OCI-LY1 (cell line): ENCODE results near the gene EP300.
"Not testable (repeated sequence)": the region's sequence is repeated elsewhere in the genome, so short reads cannot be mapped to it uniquely, and the experiment has no call there.

Experiments
- H2AFZ ChIP-seq: fragments of 200-600 bp; sonication (generic), shearing (Covaris generic); 2 replicates; pipeline ENCODE4 v1.6.0; 2014; ENCODE audit warnings: antibody characterized with exemption, mild to moderate bottlenecking, low read length
- H3F3A ChIP-seq: fragments of 200-600 bp; sonication (generic), shearing (Covaris generic); 2 replicates; pipeline ENCODE4 v1.6.0; 2014; ENCODE audit warnings: mild to moderate bottlenecking, antibody characterized with exemption, low read length, moderate library complexity; ENCODE audit not compliant: insufficient read depth
- H3K27ac ChIP-seq: fragments of 200-600 bp; sonication (generic); 2 replicates; pipeline ENCODE4 v1.5.1; 2014; ENCODE audit warnings: low read length, mixed run types, mild to moderate bottlenecking, low read depth; ENCODE audit not compliant: poor library complexity, severe bottlenecking
- H3K27me3 ChIP-seq: fragments of 200-600 bp; sonication (generic); 2 replicates; pipeline ENCODE4 v1.6.0; 2014; ENCODE audit warnings: antibody characterized with exemption, mild to moderate bottlenecking, low read length, moderate library complexity; ENCODE audit not compliant: insufficient read depth
- H3K36me3 ChIP-seq: fragments of 200-600 bp; sonication (generic); 2 replicates; pipeline ENCODE4 v1.6.1; 2014; ENCODE audit warnings: mild to moderate bottlenecking, antibody characterized with exemption, low read length, moderate library complexity, mixed read lengths; ENCODE audit not compliant: insufficient read depth
- H3K4me1 ChIP-seq: fragments of 200-600 bp; sonication (generic); 2 replicates; pipeline ENCODE4 v1.5.1; 2014; ENCODE audit warnings: mild to moderate bottlenecking, low read length, moderate library complexity; ENCODE audit not compliant: insufficient read depth, severe bottlenecking
- H3K4me2 ChIP-seq: fragments of 200-600 bp; sonication (generic), shearing (Covaris generic); 2 replicates; pipeline ENCODE4 v1.6.1; 2014; ENCODE audit warnings: low read length
- H3K4me3 ChIP-seq: fragments of 200-600 bp; sonication (generic); 2 replicates; pipeline ENCODE4 v1.5.1; 2014; ENCODE audit warnings: low read length, low read depth, mild to moderate bottlenecking, mixed read lengths; ENCODE audit not compliant: poor library complexity, severe bottlenecking
- H3K79me2 ChIP-seq: fragments of 200-600 bp; shearing (Covaris generic); 2 replicates; pipeline ENCODE4 v1.6.1; 2016; ENCODE audit warnings: mixed run types, low read length, mixed read lengths; ENCODE audit not compliant: insufficient read depth
- H3K9ac ChIP-seq: fragments of 200-600 bp; sonication (generic), shearing (Covaris generic); 2 replicates; pipeline ENCODE4 v1.6.1; 2014; ENCODE audit warnings: mild to moderate bottlenecking, low read length, mixed read lengths
- H3K9me2 ChIP-seq: fragments of 200-600 bp; sonication (generic), shearing (Covaris generic); 2 replicates; pipeline ENCODE4 v1.6.1; 2014; ENCODE audit warnings: low read depth, mild to moderate bottlenecking, low read length, mixed read lengths
- H3K9me3 ChIP-seq: fragments of 200-600 bp; shearing (Covaris generic); 2 replicates; pipeline ENCODE4 v1.6.1; 2014; ENCODE audit warnings: low read length, mixed read lengths
- H4K20me1 ChIP-seq: fragments of 200-600 bp; sonication (generic), shearing (Covaris generic); 2 replicates; pipeline ENCODE4 v1.6.0; 2016; ENCODE audit warnings: mild to moderate bottlenecking, low read length; ENCODE audit not compliant: insufficient read depth
- EZH2 ChIP-seq: fragments of 200-600 bp; sonication (generic), shearing (Covaris generic); IDR thresholded peaks from 2 replicates; pipeline ENCODE4 v1.8.0; 2017; ENCODE audit warnings: borderline replicate concordance, mixed run types, mild to moderate bottlenecking, antibody characterized with exemption, low read length, moderate library complexity, mixed read lengths
- TF ChIP-seq, protein P1 (sequence below): fragments of 200-600 bp; sonication (generic), shearing (Covaris generic); IDR thresholded peaks from 2 replicates; pipeline ENCODE4 v1.5.1; 2017; ENCODE audit warnings: mild to moderate bottlenecking, antibody characterized with exemption, low read length, moderate library complexity, mixed read lengths

Gene EP300

DNA sequence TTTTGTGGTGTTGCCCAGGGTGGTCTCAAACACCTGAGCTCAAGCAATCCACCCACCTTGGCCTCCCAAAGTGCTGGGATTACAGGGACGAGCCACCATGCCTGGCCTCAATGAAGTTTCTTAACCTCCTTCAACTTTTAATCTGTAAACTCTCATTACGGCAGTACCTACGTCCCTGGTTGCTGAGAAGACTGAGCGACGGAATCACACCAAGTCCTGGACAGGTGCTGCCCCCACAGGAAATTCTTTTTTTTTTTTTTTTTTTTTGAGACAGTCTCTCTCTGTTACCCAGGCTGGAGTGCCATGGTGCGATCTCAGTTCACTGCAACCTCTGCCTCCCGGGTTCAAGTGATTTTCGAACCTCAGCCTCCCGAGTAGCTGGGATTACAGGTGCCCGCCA lies 24.4 kb upstream of the EP300 start:
- H3K4me2 ChIP-seq, result peak overlapping the region; percentile 32; the same call in 1 of the 2 replicates
- not testable (repeated sequence) for H3K4me3 ChIP-seq
- TF ChIP-seq, protein P1, sequence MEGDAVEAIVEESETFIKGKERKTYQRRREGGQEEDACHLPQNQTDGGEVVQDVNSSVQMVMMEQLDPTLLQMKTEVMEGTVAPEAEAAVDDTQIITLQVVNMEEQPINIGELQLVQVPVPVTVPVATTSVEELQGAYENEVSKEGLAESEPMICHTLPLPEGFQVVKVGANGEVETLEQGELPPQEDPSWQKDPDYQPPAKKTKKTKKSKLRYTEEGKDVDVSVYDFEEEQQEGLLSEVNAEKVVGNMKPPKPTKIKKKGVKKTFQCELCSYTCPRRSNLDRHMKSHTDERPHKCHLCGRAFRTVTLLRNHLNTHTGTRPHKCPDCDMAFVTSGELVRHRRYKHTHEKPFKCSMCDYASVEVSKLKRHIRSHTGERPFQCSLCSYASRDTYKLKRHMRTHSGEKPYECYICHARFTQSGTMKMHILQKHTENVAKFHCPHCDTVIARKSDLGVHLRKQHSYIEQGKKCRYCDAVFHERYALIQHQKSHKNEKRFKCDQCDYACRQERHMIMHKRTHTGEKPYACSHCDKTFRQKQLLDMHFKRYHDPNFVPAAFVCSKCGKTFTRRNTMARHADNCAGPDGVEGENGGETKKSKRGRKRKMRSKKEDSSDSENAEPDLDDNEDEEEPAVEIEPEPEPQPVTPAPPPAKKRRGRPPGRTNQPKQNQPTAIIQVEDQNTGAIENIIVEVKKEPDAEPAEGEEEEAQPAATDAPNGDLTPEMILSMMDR, result peak; percentile 18; the same call in 1 of the 2 replicates

GRCh38 chr22:41070665-41071331 lies 21.6 kb upstream of the EP300 start:
- no peak overlapping the region for H2AFZ ChIP-seq
- TF ChIP-seq, protein P1, result no peak
- TF ChIP-seq EZH2, result no peak
- H3K36me3 ChIP-seq, result no peaks in the 10 kb centered on the region
- H3K4me3 ChIP-seq, result no peak overlapping the region
- H4K20me1 ChIP-seq, result no peaks in the 10 kb centered on the region
- H3K9me3 ChIP-seq, result no peaks in the 10 kb centered on the region
- no peak overlapping the region for H3K9ac ChIP-seq
- no peaks in the 10 kb centered on the region for H3K79me2 ChIP-seq
- no peaks in the 10 kb centered on the region for H3K9me2 ChIP-seq
- H3K4me2 ChIP-seq, result no peak overlapping the region
- H3F3A ChIP-seq, result no peaks in the 10 kb centered on the region; the same call in 1 of the 2 replicates
- H3K4me1 ChIP-seq, result peaks cover 36% of the 10 kb centered on the region
- peak overlapping the region; percentile 96 for H3K27ac ChIP-seq
- H3K27me3 ChIP-seq, result no peaks in the 10 kb centered on the region

More for the DNA sequence above, 24.4 kb upstream of the EP300 start:
- H2AFZ ChIP-seq, H3K27me3 ChIP-seq, H3K79me2 ChIP-seq, H3K9me3 ChIP-seq, H3K9me2 ChIP-seq, H4K20me1 ChIP-seq, H3F3A ChIP-seq, H3K36me3 ChIP-seq: not testable (repeated sequence)
- peaks cover 36% of the 10 kb centered on the region for H3K4me1 ChIP-seq
- peak overlapping the region; percentile 96 for H3K27ac ChIP-seq
- peak overlapping the region; percentile 36; the same call in 1 of the 2 replicates for H3K9ac ChIP-seq

GRCh38 chr22:41074061-41074460 lies 18.3 kb upstream of the EP300 start:
- H3K4me1 ChIP-seq, result peaks cover 27% of the 10 kb centered on the region
- TF ChIP-seq EZH2, result no peak
- TF ChIP-seq, protein P1, result no peak
- no peaks in the 10 kb centered on the region; the same call in 1 of the 2 replicates for H3F3A ChIP-seq
- H3K36me3 ChIP-seq, result no peaks in the 10 kb centered on the region
- no peak overlapping the region for H3K4me2 ChIP-seq
- H3K27ac ChIP-seq, result no peak overlapping the region
- no peaks in the 10 kb centered on the region for H4K20me1 ChIP-seq
- no peak overlapping the region for H2AFZ ChIP-seq
- H3K9me3 ChIP-seq, result no peaks in the 10 kb centered on the region
- no peaks in the 10 kb centered on the region for H3K79me2 ChIP-seq
- no peak overlapping the region for H3K4me3 ChIP-seq
- no peaks in the 10 kb centered on the region for H3K9me2 ChIP-seq
- no peaks in the 10 kb centered on the region for H3K27me3 ChIP-seq
- H3K9ac ChIP-seq, result no peak overlapping the region
